GM23338 (cell line): ENCODE results near the gene DRC1. TPM values are rescaled to one million over a fixed set of nuclear protein-coding genes. Genes with fewer than 3 reads are reported as not detected.

ENCODE experiments used
- ATAC-seq: fragments of 200-7000 bp; cut with Tn5 transposase; 3 replicates; pipeline ENCODE4 v1.9.1; 2020
- DNase-seq: peaks from one replicate; pipeline ENCODE4 v3.0.0-alpha.2; 2015; ENCODE audit warnings: low spot score
- H2AFZ ChIP-seq: fragments of 200-600 bp; sonication (generic); 2 replicates; pipeline ENCODE4 v1.8.0; 2016; ENCODE audit warnings: antibody characterized with exemption, mild to moderate bottlenecking, moderate library complexity
- H3F3A ChIP-seq: fragments of 200-600 bp; sonication (generic); replicated peaks from 2 replicates; pipeline ENCODE4 v1.8.0; 2017; ENCODE audit warnings: antibody characterized with exemption, mixed run types, low read depth
- H3K27ac ChIP-seq: fragments of 200-600 bp; sonication (generic); 2 replicates; pipeline ENCODE4 v1.6.1; 2016; ENCODE audit warnings: low read depth
- H3K27me3 ChIP-seq: fragments of 200-600 bp; sonication (generic); 2 replicates; pipeline ENCODE4 v1.8.0; 2016; ENCODE audit warnings: mild to moderate bottlenecking, mixed run types, moderate library complexity; ENCODE audit not compliant: insufficient read depth
- H3K36me3 ChIP-seq: fragments of 200-600 bp; sonication (generic); 2 replicates; pipeline ENCODE4 v1.8.0; 2016; ENCODE audit warnings: mild to moderate bottlenecking; ENCODE audit not compliant: insufficient read depth
- H3K4me1 ChIP-seq: fragments of 200-600 bp; sonication (generic); 2 replicates; pipeline ENCODE4 v1.8.0; 2016; ENCODE audit warnings: mild to moderate bottlenecking, moderate library complexity; ENCODE audit not compliant: insufficient read depth
- H3K4me2 ChIP-seq: fragments of 200-600 bp; sonication (generic); 2 replicates; pipeline ENCODE4 v1.7.1; 2017; ENCODE audit warnings: mixed run types
- H3K4me3 ChIP-seq: fragments of 200-600 bp; sonication (generic); 2 replicates; pipeline ENCODE4 v1.6.1; 2016; ENCODE audit warnings: mixed run types
- H3K79me2 ChIP-seq: fragments of 200-600 bp; sonication (generic); replicated peaks from 2 replicates; pipeline ENCODE4 v1.8.0; 2017; ENCODE audit warnings: mild to moderate bottlenecking; ENCODE audit not compliant: insufficient read depth
- H3K9me2 ChIP-seq: fragments of 200-600 bp; sonication (generic); 2 replicates; pipeline ENCODE4 v1.8.0; 2017; ENCODE audit not compliant: insufficient read depth
- H4K20me1 ChIP-seq: fragments of 200-600 bp; sonication (generic); replicated peaks from 2 replicates; pipeline ENCODE4 v1.8.0; 2017; ENCODE audit warnings: mild to moderate bottlenecking; ENCODE audit not compliant: insufficient read depth
- H3K27ac Mint-ChIP-seq: 2 replicates; pipeline ENCODE4 v1.8.0; 2020; ENCODE audit warnings: inconsistent platforms, mild to moderate bottlenecking, moderate library complexity, mixed read lengths
- H3K27me3 Mint-ChIP-seq: 3 replicates; pipeline ENCODE4 v1.8.0; 2022; ENCODE audit warnings: low read depth, mild to moderate bottlenecking, moderate library complexity, mixed read lengths, inconsistent platforms; ENCODE audit not compliant: insufficient read depth, poor library complexity
- H3K36me3 Mint-ChIP-seq: 3 replicates; pipeline ENCODE4 v1.8.0; 2021; ENCODE audit warnings: low read depth, mild to moderate bottlenecking, inconsistent platforms, moderate library complexity, mixed read lengths
- H3K4me1 Mint-ChIP-seq: 3 replicates; pipeline ENCODE4 v1.8.0; 2020; ENCODE audit warnings: mild to moderate bottlenecking, inconsistent platforms, mixed read lengths
- H3K4me3 Mint-ChIP-seq: 3 replicates; pipeline ENCODE4 v1.8.0; 2021; ENCODE audit warnings: moderate library complexity, mild to moderate bottlenecking, inconsistent platforms, mixed read lengths
- H3K9me3 Mint-ChIP-seq: 3 replicates; pipeline ENCODE4 v1.8.0; 2020; ENCODE audit warnings: moderate library complexity, mild to moderate bottlenecking, inconsistent platforms, mixed read lengths
- CREB1 ChIP-seq: fragments of 250-450 bp; sonication (Bioruptor Pico); IDR thresholded peaks from 2 replicates; pipeline ENCODE4 v1.5.0; 2020; ENCODE audit warnings: low read depth, mild to moderate bottlenecking, moderate library complexity
- JUNB ChIP-seq: IDR thresholded peaks from one replicate; pipeline ENCODE4 v1.6.1; 2016; ENCODE audit warnings: antibody characterized with exemption; ENCODE audit not compliant: unreplicated experiment
- ZNF331 ChIP-seq: fragments of 250-450 bp; sonication (Bioruptor Pico); IDR thresholded peaks from 2 replicates; pipeline ENCODE4 v1.5.0; 2020; ENCODE audit warnings: low read depth, mild to moderate bottlenecking, moderate library complexity
- polyA plus RNA-seq: library from polyadenylated mRNA; unstranded; fragments of >200 nt; fragmentation: Nextera tagmentation; extraction: Ambion mirVana; gene quantifications from 2 replicates; pipeline ENCODE4 v1.2.1, GENCODE V29; 2016
- total RNA-seq: library from RNA; depleted of rRNA; stranded (reverse); fragments of >200 nt; shearing (Covaris generic); gene quantifications from 2 replicates; pipeline ENCODE4 v1.2.3, GENCODE V29; 2014
- TF ChIP-seq, protein P1 (sequence below): fragments of 250-450 bp; sonication (Bioruptor Pico); IDR thresholded peaks from 2 replicates; pipeline ENCODE4 v1.5.0; 2020; ENCODE audit warnings: mild to moderate bottlenecking, moderate library complexity
- TF ChIP-seq, protein P2 (sequence below), 2 experiments: fragments of 200-600 bp in 1 of 2; sonication (generic) in 1 of 2; conservative IDR thresholded peaks; 2 replicates each; pipeline versions ENCODE4 v1.5.1 to v1.6.1; 2016 to 2017; ENCODE audit warnings: antibody characterized with exemption in 2 of 2, low read depth in 2 of 2, mild to moderate bottlenecking in 2 of 2, moderate library complexity in 1 of 2

Gene DRC1
- total and polyA plus RNA-seq, 2 experiments from 2014 or later, result 0.45 TPM; not detected in 1

DNA sequence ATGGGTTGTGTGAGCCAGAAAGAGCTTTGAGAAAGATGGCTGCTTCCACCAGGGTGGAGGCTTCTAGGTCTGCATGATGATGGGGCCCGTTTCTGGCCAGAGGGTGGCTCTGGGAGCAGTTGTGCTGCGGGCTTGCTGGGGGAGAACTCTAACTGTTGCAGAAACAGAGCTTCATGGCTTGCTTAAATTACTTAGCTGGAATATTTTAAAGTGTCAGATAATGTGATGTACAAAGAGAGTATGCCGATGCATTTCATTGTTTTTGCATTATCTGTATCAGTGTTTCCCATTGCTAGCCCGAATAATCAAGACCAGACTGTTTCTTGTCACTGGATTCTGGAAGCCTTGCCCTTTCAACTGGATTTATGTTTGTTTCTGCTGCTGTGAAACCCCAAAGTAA lies 6.3 kb upstream of the DRC1 start:
- Mint-ChIP-seq H3K27me3 (no peaks in the 10 kb centered on the region), H3K27ac (no peak overlapping the region), H3K4me3 (no peak overlapping the region), H3K36me3 (no peaks in the 10 kb centered on the region), H3K9me3 (no peaks in the 10 kb centered on the region), H3K4me1 (no peaks in the 10 kb centered on the region; the same call in 2 of the 3 replicates)
- Histone ChIP-seq H2AFZ (no peak overlapping the region), H4K20me1 (no peaks in the 10 kb centered on the region; the same call in 1 of the 2 replicates), H3K27ac (no peak overlapping the region), H3K36me3 (no peaks in the 10 kb centered on the region), H3K9me2 (no peaks in the 10 kb centered on the region), H3K4me2 (no peak overlapping the region), H3K79me2 (no peaks in the 10 kb centered on the region), H3K4me1 (no peaks in the 10 kb centered on the region), H3K27me3 (no peaks in the 10 kb centered on the region), H3K4me3 (no peak overlapping the region), H3F3A (no peaks in the 10 kb centered on the region)
- DNase-seq, result peak; percentile 23
- peak; percentile 50 for ATAC-seq
- TF ChIP-seq ZNF331, result no peak
- no peak for TF ChIP-seq JUNB
- TF ChIP-seq CREB1 (CRISPR knock-in tag), result no peak
- TF ChIP-seq, protein P1, sequence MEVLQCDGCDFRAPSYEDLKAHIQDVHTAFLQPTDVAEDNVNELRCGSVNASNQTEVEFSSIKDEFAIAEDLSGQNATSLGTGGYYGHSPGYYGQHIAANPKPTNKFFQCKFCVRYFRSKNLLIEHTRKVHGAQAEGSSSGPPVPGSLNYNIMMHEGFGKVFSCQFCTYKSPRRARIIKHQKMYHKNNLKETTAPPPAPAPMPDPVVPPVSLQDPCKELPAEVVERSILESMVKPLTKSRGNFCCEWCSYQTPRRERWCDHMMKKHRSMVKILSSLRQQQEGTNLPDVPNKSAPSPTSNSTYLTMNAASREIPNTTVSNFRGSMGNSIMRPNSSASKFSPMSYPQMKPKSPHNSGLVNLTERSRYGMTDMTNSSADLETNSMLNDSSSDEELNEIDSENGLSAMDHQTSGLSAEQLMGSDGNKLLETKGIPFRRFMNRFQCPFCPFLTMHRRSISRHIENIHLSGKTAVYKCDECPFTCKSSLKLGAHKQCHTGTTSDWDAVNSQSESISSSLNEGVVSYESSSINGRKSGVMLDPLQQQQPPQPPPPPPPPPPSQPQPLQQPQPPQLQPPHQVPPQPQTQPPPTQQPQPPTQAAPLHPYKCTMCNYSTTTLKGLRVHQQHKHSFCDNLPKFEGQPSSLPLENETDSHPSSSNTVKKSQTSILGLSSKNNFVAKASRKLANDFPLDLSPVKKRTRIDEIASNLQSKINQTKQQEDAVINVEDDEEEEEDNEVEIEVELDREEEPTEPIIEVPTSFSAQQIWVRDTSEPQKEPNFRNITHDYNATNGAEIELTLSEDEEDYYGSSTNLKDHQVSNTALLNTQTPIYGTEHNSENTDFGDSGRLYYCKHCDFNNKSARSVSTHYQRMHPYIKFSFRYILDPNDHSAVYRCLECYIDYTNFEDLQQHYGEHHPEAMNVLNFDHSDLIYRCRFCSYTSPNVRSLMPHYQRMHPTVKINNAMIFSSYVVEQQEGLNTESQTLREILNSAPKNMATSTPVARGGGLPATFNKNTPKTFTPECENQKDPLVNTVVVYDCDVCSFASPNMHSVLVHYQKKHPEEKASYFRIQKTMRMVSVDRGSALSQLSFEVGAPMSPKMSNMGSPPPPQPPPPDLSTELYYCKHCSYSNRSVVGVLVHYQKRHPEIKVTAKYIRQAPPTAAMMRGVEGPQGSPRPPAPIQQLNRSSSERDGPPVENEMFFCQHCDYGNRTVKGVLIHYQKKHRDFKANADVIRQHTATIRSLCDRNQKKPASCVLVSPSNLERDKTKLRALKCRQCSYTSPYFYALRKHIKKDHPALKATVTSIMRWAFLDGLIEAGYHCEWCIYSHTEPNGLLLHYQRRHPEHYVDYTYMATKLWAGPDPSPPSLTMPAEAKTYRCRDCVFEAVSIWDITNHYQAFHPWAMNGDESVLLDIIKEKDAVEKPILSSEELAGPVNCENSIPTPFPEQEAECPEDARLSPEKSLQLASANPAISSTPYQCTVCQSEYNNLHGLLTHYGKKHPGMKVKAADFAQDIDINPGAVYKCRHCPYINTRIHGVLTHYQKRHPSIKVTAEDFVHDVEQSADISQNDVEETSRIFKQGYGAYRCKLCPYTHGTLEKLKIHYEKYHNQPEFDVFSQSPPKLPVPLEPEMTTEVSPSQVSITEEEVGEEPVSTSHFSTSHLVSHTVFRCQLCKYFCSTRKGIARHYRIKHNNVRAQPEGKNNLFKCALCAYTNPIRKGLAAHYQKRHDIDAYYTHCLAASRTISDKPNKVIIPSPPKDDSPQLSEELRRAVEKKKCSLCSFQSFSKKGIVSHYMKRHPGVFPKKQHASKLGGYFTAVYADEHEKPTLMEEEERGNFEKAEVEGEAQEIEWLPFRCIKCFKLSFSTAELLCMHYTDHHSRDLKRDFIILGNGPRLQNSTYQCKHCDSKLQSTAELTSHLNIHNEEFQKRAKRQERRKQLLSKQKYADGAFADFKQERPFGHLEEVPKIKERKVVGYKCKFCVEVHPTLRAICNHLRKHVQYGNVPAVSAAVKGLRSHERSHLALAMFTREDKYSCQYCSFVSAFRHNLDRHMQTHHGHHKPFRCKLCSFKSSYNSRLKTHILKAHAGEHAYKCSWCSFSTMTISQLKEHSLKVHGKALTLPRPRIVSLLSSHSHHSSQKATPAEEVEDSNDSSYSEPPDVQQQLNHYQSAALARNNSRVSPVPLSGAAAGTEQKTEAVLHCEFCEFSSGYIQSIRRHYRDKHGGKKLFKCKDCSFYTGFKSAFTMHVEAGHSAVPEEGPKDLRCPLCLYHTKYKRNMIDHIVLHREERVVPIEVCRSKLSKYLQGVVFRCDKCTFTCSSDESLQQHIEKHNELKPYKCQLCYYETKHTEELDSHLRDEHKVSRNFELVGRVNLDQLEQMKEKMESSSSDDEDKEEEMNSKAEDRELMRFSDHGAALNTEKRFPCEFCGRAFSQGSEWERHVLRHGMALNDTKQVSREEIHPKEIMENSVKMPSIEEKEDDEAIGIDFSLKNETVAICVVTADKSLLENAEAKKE, result no peak
- TF ChIP-seq, protein P2, sequence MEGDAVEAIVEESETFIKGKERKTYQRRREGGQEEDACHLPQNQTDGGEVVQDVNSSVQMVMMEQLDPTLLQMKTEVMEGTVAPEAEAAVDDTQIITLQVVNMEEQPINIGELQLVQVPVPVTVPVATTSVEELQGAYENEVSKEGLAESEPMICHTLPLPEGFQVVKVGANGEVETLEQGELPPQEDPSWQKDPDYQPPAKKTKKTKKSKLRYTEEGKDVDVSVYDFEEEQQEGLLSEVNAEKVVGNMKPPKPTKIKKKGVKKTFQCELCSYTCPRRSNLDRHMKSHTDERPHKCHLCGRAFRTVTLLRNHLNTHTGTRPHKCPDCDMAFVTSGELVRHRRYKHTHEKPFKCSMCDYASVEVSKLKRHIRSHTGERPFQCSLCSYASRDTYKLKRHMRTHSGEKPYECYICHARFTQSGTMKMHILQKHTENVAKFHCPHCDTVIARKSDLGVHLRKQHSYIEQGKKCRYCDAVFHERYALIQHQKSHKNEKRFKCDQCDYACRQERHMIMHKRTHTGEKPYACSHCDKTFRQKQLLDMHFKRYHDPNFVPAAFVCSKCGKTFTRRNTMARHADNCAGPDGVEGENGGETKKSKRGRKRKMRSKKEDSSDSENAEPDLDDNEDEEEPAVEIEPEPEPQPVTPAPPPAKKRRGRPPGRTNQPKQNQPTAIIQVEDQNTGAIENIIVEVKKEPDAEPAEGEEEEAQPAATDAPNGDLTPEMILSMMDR (conservative IDR thresholded peaks at IDR 0.05; ENCODE audit: low read depth in 2 of 2), result no peak
